Urothelium cell line (cell line): ENCODE results near the gene CREB5.

Experiments used
- DNase-seq: peaks from one replicate; pipeline ENCODE4 v3.0.0; 2011; ENCODE audit warnings: low spot score, mixed read lengths
- FAIRE-seq: peaks from 2 replicates; lab custom pipeline; 2011; peaks lifted over from hg19 to GRCh38; lab: Jason Lieb, UNC

CREB5 gene

DNA sequence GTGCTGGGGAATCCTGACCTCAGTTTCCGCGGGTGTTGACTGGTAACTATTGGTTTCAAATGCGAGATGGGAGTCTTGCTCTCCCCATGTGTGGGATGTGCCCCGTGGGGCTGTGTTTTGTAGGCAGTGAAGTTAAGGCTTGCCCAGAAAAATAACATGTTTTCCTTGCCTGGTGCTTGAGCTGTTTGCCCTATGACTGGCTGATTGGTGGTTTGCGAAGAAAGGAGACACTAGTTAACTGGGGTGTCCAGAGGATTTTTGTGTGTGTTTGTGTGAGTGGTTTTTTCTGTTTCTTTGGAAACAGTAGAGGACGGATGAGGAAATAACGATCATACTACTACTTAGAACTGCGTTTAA lies 61.9 kb downstream of the CREB5 start:
- DNase-seq (no peak), FAIRE-seq (no peak)

DNA sequence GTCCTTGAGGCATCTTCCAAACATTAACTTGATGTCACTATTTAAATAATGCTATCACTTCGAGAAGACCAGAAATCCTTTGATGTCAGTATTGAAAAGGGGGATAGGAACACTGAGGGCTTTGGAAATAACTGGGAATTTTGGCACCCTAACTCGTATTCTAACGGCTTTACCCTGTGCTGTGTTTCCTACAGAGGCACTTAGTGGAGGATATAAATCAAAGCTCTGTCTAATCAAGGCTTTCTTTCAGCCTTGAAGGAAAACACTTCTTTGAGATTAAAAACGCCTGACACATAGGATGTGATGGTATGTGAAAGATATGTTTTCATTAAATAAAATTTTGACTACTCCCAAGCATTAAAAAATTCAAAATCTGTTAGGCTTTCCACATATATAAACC lies 62.3 kb downstream of the CREB5 start:
- FAIRE-seq (no peak), DNase-seq (no peak)

DNA sequence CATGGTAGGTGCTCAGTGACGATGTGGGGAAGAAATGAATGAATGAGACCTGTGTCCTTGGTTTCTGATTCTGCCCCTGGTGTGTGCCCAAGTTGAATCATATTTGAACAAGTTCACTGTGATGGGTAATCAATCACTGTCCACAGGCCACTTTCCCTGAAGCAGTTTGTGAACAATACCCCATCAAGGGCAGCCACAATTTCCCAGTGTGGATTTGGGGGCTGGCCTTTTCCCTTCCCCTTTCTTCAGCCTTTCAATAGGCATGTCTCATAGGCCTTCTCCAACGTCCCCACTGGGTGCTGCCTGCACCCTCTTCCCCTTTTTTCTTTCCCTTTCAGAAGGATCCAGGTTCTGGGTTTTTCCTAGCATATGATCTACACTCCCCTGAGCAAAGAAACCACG lies 64.7 kb downstream of the CREB5 start:
- DNase-seq = no peak

DNA sequence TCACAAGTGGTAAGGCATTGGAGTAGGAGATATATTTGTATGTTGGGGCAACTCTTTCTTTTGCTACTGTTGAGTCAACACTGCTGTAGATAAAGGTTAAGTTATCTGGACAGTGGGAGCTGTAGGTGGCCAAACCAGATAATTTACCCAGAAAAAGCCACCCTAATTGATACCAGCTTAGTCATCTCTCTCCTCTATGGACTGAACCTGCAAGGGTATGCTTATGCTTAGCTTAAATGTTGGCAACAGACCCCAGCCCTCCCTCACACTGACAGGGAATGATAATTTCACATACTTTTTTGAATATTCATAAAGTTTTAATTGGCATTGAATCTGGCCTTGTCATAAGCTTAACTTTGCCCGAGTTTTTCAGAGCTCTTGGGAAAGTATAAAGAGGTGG lies 66.3 kb downstream of the CREB5 start:
- DNase-seq (no peak), FAIRE-seq (no peak)

More for the DNA sequence above, 64.7 kb downstream of the CREB5 start:
- FAIRE-seq = no peak

DNA sequence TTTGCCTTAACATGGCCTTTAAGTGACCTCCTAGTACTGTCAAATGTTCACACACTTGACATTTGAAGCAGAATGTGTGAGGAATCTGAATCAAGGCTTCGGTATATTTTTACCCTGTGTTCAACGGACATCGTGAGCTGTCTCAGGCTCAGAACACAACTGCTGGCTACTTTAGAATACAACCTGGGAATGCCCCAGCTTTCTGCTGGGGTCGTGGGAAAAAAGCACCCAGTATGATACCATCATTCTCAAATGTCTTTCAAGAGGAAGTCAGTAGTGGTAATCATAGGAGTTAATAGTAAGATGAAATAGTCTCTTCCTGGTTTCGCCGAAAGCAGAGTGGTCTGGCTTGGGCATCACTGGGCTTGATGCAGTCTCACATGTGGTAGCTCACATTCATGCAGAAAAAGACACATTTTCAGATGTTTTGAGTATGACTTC lies 67.2 kb downstream of the CREB5 start:
- FAIRE-seq (peak; percentile 66), DNase-seq (no peak)

DNA sequence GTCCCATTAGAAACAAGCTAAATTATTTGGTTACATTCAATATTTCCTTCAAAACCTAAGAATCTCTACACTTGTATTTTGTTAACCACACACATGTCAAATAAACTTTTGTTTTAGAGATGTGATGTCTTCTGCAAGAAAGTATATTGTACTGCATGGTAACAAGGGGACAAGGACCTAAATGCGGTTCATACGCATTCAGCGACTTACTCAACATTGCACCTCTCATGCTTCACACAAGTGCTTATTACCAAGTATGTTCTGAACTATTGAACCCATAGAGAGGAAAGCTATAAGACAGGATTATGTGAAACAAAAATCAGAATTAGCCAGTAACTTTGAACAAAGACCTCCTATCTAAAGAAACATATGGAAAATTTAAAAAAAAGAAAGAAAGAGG lies 68.3 kb downstream of the CREB5 start:
- no peak for FAIRE-seq
- no peak for DNase-seq

DNA sequence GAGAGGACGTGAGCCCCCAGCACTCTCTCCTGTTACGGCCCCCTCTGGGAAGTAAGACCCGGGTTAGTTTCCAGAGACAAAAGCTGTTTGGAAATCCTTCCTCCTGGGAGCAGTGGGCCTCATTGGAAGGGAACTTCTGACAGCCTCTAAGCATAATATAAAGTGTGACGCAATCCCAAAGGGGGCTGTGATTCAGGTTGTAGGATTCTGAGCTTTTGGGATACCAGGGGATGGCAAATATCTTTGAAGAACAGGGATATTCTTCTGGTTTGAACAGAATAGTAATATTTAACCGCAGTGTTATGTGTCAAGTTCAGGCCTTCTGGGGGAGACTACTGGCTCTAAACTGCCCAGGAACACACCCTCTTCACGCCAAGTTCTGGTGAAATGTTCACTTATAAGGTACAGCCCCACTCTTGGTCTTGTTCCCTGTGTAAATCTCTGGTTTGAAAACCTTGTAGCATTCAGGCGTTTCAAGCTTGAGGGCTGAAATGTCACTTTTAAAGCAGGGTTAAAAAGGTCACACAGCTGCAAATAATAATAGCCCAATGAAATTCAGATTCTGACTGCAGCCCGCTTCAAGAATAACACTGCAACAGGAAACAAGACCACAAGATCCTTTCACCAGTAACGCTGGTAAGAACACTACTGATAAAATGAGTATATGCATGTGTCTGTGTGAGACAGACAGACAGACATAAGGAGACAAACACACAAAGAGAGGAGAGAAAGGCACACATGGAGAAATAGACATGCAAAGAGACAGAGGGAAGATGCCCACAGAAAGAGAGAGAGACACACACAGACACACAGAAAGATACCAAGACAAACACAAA lies 69.0 kb downstream of the CREB5 start:
- DNase-seq (no peak), FAIRE-seq (no peak)

DNA sequence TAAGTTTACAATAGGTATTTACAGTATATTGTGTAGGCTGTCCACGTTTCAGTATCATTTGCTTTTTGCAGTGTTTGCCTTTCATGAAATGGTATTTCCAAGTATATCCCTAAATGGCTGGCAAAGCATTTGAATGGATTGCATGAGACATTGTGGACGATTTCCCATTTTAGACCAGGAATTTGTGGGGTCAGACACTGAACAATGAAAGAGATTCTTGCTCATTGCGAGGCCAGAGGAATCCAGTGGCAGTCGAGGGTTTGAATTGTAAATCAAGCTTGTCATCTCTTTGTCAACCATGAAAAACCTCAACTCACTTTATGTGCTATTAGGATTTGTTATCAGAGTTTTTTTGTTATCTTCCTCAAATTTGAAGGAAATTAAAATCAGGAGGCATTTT lies 70.8 kb downstream of the CREB5 start:
- DNase-seq = peak; percentile 30
- peak; percentile 44 for FAIRE-seq

DNA sequence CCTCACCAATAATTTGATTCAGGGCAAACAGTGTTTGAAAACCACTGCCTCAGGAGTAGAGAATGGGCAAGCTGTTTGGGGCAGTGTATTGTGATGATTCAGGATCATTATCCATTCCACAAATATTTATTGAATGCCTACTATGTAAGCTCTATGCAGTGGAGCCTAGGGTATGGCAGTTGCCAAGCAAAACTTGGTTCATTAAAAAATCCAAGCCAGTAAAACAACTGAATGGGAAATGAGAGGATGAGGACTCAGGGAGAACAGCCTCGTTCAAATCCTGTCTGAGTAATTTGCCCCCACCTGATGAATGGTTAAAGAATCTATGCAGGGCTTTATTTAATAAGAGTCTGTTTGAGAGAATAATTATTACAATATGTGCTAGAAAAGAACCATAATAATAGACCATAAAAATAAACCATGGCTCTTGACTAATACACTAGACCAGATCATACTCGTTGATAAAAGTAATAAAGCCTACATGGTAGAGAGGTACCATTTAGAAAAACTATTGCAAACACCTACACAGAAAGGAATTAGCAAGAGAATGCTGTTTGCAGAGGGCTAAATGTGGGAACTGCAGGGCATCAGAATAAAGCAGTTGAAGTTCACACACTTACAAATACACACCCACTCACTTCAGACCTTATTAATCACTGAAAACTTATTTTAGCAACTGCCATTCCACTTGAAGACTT lies 71.7 kb downstream of the CREB5 start:
- peak; percentile 43 for DNase-seq
- FAIRE-seq = peak; percentile 9

DNA sequence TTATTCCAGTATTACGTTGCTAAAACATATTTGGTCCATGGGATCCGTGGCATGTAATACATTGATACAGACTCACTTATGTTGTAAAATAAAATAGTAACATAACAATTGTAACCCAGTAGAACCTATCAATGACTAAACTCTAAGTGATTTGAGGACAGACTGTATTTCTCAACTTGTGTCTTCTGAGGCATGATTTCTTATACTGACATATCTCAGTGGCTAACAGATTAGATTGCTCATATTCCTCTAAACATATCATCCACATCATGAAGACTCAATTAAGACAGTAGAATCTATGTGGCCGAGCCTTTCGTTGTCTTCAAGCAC lies 72.3 kb downstream of the CREB5 start:
- FAIRE-seq = no peak
- DNase-seq = no peak

DNA sequence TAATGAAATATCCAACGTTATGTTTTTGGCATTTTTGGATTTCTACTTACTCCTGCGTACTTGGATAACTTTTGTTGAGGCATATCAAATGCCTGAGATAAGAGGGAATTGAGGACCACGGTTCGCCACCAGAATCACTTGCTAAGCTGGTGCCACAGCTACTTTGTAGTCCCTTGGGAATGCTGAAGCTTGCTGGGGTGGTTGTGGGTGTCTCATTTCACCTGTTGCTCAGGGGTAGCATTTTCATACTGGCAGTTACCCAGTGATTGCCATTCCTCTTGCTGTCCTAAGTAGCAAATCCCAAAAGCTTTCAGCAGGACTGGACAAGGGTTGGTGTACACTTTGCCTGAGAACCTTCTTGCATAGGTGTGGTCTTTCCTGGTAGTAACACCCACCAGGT lies 75.2 kb downstream of the CREB5 start:
- DNase-seq = no peak
- no peak for FAIRE-seq

DNA sequence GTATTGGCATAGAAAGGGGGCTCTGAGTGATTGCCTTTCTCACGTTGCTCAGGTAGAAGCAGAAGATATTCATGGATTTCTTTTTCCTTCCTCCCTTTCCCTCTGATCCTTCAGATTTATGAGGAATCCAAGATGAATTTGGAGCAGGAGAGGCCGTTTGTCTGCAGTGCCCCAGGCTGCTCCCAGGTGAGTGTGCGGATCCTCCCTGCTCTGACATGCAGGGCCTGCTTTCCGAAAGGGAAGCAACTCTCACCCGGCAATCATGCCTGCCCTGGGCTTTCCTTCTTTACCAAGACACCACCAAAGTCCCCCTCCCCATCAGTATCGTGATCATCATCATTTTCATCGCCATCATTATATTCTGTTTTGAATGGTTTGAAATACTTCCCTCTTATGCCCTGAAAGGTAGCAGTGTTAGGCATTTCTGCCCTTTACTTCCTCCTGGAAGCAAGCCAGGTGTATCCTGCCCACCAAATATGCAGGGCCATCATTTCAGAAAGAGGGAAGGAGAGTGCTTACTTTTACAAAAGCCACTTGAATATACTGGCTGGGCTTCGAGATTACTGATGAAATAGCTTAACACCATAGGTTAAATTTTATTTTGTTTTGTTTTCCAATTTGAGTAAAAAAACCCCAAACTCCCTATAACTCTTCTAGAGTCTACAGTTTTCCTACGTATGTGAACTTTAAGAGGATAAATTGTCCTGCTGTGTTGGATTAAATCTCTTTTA lies 75.9 kb downstream of the CREB5 start:
- FAIRE-seq (peak; percentile 71), DNase-seq (no peak)

DNA sequence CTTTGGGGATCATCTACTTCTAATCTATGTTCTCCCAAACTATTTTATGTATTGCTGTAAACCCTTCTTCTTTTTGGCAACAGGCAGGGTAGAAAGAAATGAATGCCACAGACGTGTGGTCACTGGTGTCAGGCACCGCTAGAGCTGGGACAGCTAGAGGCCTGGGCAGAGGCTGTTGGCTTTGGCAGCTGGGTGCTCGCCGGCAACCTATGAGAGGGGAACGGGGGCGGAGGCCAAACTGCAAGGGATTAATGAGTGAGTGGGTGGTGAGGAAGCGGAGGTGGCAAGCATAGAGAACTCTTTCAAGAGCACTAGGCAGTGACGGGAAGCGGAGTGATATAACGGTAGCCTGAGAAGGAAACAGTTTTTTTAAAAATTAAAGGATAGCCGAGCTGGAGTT lies 78.5 kb downstream of the CREB5 start:
- DNase-seq = peak; percentile 65
- peak; percentile 89 for FAIRE-seq

DNA sequence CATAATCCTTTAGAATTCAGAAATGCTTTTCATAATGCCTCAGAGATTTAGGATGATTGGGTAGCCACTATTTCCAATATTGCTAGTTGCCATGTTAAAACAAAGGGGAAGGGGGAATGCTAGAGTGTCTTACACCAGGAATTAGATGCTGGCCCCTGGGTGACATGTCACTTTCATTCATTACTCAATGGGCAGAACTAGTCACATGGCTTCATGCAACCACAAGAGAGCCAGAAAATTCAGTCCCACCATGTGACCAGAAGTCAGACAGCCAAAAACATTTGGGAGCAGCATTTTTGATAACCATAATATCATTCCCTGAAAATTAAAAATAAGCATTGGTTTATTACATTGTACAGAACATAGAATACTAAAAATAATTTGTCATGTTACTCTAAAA lies 81.2 kb downstream of the CREB5 start:
- FAIRE-seq = peak; percentile 27
- DNase-seq = no peak

DNA sequence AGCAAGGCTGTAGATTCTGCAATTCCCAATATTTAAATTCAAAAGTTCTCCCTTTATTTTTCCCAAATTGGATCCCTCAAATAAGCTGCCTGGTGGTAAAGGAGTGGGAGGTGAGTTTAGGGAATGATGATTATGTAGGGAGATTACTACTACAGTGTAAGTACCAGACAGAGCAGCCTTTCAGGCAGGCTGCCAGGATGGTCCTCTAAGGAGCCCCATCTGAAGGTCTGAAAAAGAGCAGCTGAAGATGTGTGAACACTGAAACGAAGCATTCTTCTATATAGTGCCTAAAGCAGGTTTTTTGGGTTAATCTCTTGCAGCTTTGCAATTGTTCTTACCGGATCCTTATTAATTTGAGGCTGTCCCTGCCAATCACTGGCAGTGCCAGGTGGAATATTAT lies 84.7 kb downstream of the CREB5 start:
- FAIRE-seq = no peak

DNA sequence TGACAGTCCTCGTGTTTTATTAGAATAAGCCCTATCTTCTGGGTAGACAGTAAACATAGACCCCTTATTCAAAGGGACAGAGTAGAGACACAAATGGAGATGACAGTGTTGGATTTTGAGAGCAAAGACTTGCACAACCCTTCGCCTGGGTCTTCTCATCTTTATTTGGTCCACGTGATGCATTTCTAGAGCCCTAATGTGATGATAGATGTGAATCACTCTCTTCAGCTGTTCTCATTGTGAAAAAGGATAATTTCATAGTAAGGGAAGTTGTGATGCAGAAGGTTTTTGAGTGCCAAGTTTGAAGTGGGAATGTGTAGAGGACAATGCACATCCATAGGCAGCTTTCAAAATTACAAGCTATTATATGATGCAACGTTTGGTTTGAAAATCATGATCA lies 86.3 kb downstream of the CREB5 start:
- no peak for FAIRE-seq
- DNase-seq = no peak

More for the DNA sequence above, 84.7 kb downstream of the CREB5 start:
- no peak for DNase-seq

DNA sequence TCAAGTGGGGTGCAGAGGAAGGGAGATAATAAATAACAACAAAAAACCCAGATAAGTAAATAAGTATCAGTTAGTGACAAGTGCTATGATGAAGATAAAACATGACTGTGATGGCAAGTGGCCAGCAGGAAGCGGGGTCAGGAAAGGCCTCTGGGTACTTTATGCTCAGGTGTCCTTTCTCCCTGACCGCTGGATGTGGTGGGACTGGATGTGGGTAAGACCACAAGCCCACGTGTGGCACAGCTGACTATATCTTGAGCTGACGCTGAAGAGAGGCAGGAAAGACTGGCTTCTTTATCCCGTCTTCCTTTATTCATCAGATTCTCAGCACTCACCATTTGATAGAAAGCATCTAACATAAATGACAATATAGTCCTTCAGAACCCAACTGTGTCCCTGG lies 87.8 kb downstream of the CREB5 start:
- FAIRE-seq (no peak), DNase-seq (no peak)

DNA sequence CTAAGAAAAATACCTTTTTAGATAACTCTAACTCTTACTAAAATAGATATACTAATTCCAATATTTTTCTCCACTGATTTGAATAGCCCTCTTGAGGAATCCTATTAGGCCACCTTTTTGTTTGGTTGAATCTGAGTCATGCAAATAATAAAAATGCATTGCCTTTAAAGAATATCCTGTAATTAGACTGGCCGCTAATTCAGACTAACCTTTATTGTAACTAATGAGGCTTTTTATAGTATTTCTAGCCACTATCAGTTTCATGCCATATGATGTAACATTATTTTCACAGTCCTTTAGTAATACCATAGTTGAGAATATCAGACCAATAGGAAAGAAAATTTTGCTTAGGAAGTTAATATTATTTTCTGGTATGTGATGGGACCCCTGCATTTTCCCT lies 90.1 kb downstream of the CREB5 start:
- FAIRE-seq (no peak), DNase-seq (no peak)

DNA sequence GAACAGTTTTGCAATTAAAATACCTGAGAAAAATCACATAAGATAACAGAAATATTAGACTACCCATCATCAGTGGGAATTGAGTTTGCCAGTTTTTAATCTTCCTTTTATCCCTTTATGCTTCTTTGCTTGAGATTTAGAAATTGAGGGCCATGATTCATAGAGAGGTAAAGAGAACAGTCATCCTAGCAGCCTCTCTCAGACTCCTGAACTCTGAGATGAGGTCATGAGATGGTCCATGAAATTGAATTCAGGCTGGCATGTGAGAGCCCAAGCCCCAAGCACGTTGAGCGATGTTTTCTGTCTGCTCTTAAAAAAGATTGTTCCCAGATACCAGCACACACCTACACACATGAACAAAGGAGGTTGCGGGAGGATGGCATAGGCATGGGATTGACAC lies 91.1 kb downstream of the CREB5 start:
- FAIRE-seq (no peak), DNase-seq (no peak)

DNA sequence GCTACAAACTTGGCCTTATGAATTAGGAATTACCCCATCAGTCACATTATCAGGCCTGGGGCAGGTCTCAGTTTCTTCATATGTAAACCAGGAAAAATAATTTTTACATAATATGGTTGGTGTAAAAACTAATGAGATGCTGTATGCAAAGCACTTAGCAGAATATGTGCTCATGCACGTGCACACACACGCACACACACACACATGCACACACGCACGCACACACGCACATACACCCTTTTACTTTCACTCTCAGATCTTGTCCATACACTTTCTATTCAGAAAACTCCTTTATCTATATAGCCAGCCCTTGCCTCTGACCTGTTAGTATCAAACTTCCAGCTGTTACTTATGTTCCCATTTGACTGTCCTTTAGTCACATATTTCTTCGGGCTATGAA lies 92.7 kb downstream of the CREB5 start:
- DNase-seq (no peak), FAIRE-seq (peak; percentile 37)

DNA sequence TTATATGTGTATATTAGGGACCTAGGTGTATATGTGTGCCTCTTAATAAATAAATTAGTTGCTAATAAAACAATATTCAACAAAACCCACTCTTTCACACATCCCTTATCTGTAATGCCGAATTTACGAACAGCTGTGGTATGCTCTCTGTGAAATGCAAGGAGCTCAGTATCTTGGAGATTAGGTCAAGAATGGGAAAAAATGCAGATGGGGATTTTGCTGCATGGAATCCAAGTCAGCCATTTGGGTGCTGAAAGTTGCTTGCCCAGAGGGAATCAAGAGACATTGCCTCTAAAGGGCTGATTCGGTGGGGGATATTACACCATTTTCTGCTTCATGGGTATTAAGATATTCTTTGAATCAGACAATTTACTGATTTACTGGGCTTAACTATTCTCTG lies 93.5 kb downstream of the CREB5 start:
- DNase-seq (no peak), FAIRE-seq (no peak)
